Measurements from ENCODE around the gene KLHDC8A. TPM values are rescaled to one million over a fixed set of nuclear protein-coding genes. Genes with fewer than 3 reads are reported as not detected.

The KLHDC8A gene
- total RNA-seq, 2 experiments from 2014 or later, result not detected

DNA sequence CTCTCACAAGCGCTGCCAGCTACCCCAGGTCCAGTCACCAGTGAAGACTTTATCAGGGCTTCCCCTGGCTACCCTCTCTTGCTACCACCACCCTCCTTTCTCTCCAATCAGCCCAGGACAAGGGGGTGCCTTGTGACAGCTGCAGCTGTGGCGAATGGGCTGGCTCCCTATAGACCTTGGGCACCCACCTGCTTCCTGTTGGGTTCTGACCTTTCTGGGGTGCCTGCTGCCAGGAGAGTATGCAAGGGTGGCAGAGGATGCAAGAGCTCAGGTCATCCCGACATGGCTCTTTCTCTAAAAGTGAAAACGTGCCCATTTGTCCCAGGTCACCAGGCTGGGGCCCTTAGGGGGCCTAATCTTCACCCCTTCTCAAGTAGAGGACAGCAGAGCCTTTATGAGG is 6.6 kb downstream of the KLHDC8A start:
- Histone ChIP-seq H3K4me1 (ENCODE audit: insufficient read depth, low read length) (no peaks in the 10 kb centered on the region), H3K27ac (ENCODE audit: low read depth in 1 of 2, low read length in 2 of 2) (no peak overlapping the region), H3K4me3 (ENCODE audit: low read length) (no peak overlapping the region), H3K9me3 (ENCODE audit: control insufficient read depth in 1 of 2, insufficient read depth in 1 of 2, low read length in 2 of 2) (no peaks in the 10 kb centered on the region), H3K27me3 (ENCODE audit: control insufficient read depth in 1 of 2, insufficient read depth in 2 of 2, low read length in 2 of 2) (peaks cover 10 to 24% of the 10 kb centered on the region in 2 experiments), H3K36me3 (ENCODE audit: insufficient read depth, low read length) (no peaks in the 10 kb centered on the region)
- ChIA-PET CTCF (interaction anchor here (1.6 to 3.3 kb wide), 2 partner anchors 76 to 135 kb away, joined by 3 to 11 read pairs; no protein-coding TSS in a partner anchor), POLR2A (no interaction called here)
- intact Hi-C loops (cut with DNase I, micrococcal nuclease), result no loop called here
- H3K9me3 Mint-ChIP-seq, result no peaks in the 10 kb centered on the region
- ATAC-seq (ENCODE audit: poor library complexity), result no peak
- no peak overlapping the region for H3K4me3 Mint-ChIP-seq
- H3K27me3 Mint-ChIP-seq, result peaks cover 39% of the 10 kb centered on the region
- H3K36me3 Mint-ChIP-seq (ENCODE audit: low read depth), result no peaks in the 10 kb centered on the region
- no peaks in the 10 kb centered on the region for H3K4me1 Mint-ChIP-seq (ENCODE audit: low read depth)
- DNase-seq, result no peak
- H3K27ac Mint-ChIP-seq, result no peak overlapping the region
- TF ChIP-seq, protein P1, sequence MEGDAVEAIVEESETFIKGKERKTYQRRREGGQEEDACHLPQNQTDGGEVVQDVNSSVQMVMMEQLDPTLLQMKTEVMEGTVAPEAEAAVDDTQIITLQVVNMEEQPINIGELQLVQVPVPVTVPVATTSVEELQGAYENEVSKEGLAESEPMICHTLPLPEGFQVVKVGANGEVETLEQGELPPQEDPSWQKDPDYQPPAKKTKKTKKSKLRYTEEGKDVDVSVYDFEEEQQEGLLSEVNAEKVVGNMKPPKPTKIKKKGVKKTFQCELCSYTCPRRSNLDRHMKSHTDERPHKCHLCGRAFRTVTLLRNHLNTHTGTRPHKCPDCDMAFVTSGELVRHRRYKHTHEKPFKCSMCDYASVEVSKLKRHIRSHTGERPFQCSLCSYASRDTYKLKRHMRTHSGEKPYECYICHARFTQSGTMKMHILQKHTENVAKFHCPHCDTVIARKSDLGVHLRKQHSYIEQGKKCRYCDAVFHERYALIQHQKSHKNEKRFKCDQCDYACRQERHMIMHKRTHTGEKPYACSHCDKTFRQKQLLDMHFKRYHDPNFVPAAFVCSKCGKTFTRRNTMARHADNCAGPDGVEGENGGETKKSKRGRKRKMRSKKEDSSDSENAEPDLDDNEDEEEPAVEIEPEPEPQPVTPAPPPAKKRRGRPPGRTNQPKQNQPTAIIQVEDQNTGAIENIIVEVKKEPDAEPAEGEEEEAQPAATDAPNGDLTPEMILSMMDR (IDR thresholded peaks at IDR 0.05), result no peak

DNA sequence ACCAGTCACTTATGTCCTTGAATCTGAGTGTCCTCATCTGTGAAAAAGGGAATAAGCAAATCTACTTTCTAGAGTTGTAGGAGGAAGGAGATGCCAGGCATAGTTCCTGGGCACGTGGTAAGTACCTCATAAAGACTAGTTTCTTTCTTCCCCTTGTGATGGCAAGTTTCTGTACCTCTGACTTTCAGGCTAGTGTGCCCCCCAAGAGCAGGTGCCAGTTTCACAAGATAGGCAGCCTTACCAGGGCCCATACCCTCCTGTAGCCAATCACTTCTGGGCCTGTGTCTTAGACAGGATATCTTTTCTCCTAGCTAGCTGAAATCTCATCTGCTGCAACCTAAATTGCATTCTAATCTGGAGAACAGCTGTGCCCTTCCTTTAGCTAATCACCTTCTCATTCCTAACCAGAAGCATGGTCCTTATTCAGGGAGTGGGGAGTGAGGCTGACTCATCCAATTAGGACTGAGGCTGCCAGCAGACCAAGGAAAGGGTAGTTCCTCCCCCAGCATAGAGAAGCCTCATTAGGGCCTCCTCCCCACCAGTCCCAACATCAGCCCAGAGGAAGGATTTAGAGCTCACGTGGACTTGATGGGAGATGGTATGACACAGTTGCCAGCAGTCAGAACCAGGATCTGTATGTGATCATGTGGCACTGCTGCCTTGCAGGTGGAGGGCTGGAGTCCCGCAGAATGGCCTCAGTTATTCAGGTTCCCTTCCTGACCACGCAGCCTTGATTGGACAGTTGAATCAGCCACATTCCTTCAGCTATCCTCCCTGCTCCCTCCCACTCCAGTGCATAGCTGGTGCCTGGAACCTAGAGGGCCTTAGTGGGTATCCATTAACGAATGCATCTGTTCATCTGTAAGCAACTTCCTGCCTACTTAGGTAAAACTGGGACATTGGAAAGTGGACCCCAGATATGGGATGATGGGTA is 7.9 kb downstream of the KLHDC8A start:
- H3K27ac ChIP-seq (ENCODE audit: low read depth in 1 of 2, low read length in 2 of 2), result no peak overlapping the region
- CTCF ChIA-PET, result interaction anchor here (1.3 to 3.3 kb wide), 3 partner anchors 75 to 175 kb away, joined by 4 to 11 read pairs (median 7); no protein-coding TSS in a partner anchor
- Mint-ChIP-seq H3K27me3 (peaks cover 44% of the 10 kb centered on the region), H3K9me3 (no peaks in the 10 kb centered on the region), H3K27ac (no peak overlapping the region), H3K4me1 (ENCODE audit: low read depth) (peaks cover 9% of the 10 kb centered on the region), H3K4me3 (no peak overlapping the region), H3K36me3 (ENCODE audit: low read depth) (no peaks in the 10 kb centered on the region)
- H3K9me3 ChIP-seq (ENCODE audit: control insufficient read depth in 1 of 2, insufficient read depth in 1 of 2, low read length in 2 of 2), result no peaks in the 10 kb centered on the region
- H3K36me3 ChIP-seq (ENCODE audit: insufficient read depth, low read length), result no peaks in the 10 kb centered on the region
- ATAC-seq (ENCODE audit: poor library complexity), result no peak
- H3K27me3 ChIP-seq (ENCODE audit: control insufficient read depth in 1 of 2, insufficient read depth in 2 of 2, low read length in 2 of 2), result peaks cover 20 to 36% of the 10 kb centered on the region in 2 experiments
- no peak for DNase-seq
- POLR2A ChIA-PET, result no interaction called here
- H3K4me1 ChIP-seq (ENCODE audit: insufficient read depth, low read length), result peaks cover 11% of the 10 kb centered on the region
- H3K4me3 ChIP-seq (ENCODE audit: low read length), result no peak overlapping the region
- intact Hi-C loops (cut with DNase I, micrococcal nuclease), result loop anchor here in 1 of 2 experiments (10.0 kb wide), 1 partner anchor 306 kb away; no protein-coding TSS in a partner anchor
- TF ChIP-seq, protein P1 (IDR thresholded peaks at IDR 0.05), result no peak

DNA sequence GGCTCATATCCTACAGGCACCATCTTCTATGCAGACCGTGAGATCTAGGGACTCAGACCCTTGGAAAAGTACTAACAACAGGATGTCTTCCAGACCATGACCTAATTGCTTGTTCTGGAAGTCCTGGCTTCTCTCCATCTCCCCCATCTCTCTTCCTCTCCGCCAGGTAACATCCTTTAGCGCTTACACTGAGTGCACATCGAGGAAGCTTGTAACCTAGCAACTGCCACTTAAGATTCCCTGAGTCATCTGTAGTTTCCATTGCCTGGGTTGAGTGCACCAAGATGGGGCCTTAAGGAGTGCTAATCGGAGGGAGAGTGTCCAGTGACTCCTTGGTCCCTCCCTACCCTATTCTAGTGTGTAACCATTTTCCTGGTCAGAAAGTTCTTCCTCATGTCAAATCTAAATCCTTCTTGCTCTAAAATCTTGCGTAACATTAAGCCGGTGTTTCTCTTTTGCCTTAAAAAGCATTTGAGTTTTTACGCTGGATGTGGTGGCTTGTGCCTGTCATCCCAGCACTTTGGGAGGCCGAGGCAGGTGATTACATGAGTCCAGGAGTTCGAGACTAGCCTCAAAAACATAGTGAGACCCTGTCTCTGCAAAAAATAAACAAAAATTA is 9.7 kb downstream of the KLHDC8A start:
- no peak overlapping the region for H3K27ac Mint-ChIP-seq
- DNase-seq, result no peak
- Histone ChIP-seq H3K27ac (ENCODE audit: low read depth in 1 of 2, low read length in 2 of 2) (no peak overlapping the region), H3K27me3 (ENCODE audit: control insufficient read depth in 1 of 2, insufficient read depth in 2 of 2, low read length in 2 of 2) (peaks cover 30 to 46% of the 10 kb centered on the region in 2 experiments), H3K4me3 (ENCODE audit: low read length) (no peak overlapping the region), H3K4me1 (ENCODE audit: insufficient read depth, low read length) (peaks cover 19% of the 10 kb centered on the region), H3K36me3 (ENCODE audit: insufficient read depth, low read length) (no peaks in the 10 kb centered on the region), H3K9me3 (ENCODE audit: control insufficient read depth in 1 of 2, insufficient read depth in 1 of 2, low read length in 2 of 2) (peaks cover 0 to 3% of the 10 kb centered on the region in 2 experiments)
- intact Hi-C loops (cut with DNase I, micrococcal nuclease), result loop anchor here in 1 of 2 experiments (10.0 kb wide), 1 partner anchor 308 kb away; no protein-coding TSS in a partner anchor
- H3K36me3 Mint-ChIP-seq (ENCODE audit: low read depth), result no peaks in the 10 kb centered on the region
- no peak for ATAC-seq (ENCODE audit: poor library complexity)
- peaks cover 14% of the 10 kb centered on the region for H3K4me1 Mint-ChIP-seq (ENCODE audit: low read depth)
- TF ChIP-seq, protein P1 (IDR thresholded peaks at IDR 0.05), result no peak
- H3K27me3 Mint-ChIP-seq, result peaks cover 55% of the 10 kb centered on the region
- no peak overlapping the region for H3K4me3 Mint-ChIP-seq
- CTCF ChIA-PET, result interaction anchor here (0.7 to 2.5 kb wide), 2 partner anchors 74 to 177 kb away, joined by 3 to 6 read pairs; no protein-coding TSS in a partner anchor
- no peaks in the 10 kb centered on the region for H3K9me3 Mint-ChIP-seq
- POLR2A ChIA-PET, result no interaction called here
